GM12801 (cell line): ENCODE results near the gene CD72.

Experiments
- TF ChIP-seq, protein P1 (sequence below): IDR thresholded peaks from one replicate; pipeline ENCODE4 v1.5.1; 2011; ENCODE audit warnings: control low read depth; ENCODE audit not compliant: insufficient read length; ENCODE audit errors: extremely low read depth

Gene CD72

DNA sequence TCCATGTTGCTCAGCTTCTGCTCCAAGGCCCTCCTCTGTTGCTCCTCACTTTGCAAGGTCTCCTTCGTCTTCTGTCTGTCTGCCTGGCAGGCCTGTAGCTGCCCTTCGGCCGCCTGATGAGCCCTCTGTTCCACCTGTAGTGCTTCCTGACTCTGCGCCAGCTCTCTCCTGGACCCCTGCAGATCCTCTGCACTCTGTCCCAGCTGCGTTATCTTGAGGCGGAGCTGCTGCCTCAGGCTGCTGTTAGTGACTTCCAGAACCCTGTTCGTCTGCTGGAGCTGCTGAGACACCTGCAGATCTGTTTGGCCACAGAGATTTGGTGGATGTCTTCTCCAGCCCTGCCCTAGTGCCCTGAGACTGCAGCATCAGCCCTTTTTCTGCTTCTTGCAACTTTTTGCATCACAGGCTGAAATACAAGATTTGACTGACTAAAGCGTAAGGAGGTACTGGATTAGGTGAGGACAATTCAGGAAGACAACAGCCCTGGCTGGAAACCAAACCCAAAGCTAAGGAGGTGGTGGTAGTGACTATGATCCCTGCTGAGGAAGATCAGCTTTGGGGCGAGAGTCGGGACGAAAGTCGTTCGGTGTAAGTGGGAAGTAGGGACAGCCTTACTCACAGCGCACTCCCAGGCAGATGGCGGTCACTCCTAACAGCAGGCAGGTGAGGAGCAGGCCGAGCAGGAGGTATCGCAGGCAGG, 2.1 kb downstream of the CD72 start:
- TF ChIP-seq, protein P1, sequence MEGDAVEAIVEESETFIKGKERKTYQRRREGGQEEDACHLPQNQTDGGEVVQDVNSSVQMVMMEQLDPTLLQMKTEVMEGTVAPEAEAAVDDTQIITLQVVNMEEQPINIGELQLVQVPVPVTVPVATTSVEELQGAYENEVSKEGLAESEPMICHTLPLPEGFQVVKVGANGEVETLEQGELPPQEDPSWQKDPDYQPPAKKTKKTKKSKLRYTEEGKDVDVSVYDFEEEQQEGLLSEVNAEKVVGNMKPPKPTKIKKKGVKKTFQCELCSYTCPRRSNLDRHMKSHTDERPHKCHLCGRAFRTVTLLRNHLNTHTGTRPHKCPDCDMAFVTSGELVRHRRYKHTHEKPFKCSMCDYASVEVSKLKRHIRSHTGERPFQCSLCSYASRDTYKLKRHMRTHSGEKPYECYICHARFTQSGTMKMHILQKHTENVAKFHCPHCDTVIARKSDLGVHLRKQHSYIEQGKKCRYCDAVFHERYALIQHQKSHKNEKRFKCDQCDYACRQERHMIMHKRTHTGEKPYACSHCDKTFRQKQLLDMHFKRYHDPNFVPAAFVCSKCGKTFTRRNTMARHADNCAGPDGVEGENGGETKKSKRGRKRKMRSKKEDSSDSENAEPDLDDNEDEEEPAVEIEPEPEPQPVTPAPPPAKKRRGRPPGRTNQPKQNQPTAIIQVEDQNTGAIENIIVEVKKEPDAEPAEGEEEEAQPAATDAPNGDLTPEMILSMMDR = no peak

DNA sequence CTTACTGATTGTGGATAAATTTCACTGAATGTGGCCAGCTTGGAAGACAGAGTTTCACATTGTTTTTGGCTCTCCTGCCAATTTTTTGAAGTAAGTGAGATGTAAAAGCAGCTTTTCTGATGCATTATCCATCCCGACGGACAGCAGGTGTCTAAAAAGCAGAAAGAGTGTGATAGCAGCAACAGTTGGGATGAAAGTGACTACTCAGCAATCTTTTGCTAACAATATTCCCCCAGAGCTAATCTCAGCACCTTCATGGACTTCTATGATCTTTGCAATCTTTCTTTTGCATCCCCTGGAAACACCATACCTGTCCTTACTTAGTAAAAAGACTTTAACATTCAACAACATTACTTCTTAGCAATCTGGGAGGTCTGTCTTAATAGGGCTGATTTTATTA, 5.4 kb downstream of the CD72 start:
- TF ChIP-seq, protein P1 = no peak

DNA sequence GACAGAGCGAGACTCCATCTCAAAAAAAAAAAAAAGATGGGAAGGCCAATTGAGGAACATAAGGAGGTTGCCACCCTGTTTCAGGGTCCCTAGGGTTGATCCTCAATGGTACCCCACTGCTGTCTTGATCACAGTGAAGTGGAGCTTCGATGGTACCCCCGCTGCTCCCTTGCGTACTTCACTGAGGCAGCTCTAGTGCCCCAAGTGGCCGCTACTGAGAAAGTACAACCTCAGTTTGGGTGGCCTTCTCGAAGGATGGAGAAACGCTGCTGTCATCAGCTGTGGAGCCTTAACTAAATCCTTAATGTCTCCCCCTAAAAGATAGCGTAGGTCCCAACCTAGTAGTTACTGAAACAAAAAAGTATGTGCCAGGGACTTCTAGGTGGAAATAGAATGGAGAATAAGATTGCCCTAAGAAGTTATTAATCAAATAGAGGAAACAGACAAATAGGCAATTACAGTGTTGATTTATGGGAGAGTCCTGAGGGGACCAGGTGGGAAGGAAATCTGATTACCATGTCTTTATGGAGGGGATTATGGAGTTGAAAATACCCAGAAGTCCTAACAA, 6.9 kb downstream of the CD72 start:
- TF ChIP-seq, protein P1 = no peak

DNA sequence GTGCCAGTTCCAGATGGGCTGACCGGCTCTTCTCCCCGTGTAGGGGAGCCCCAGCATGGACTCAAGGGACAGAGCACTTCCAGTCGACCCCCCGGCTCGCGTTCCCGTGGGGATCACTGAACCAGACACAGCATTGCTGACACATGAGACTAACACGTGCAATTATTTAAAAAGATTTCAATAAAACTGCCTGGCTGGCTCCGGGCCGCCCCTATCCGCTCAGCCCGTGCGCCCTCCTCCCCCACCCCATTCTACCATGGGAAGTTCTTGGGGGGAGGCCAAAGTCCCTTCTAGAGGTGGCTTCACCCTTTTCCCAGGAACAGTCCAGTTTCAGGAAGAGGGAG, 8.4 kb downstream of the CD72 start:
- TF ChIP-seq, protein P1 = no peak

DNA sequence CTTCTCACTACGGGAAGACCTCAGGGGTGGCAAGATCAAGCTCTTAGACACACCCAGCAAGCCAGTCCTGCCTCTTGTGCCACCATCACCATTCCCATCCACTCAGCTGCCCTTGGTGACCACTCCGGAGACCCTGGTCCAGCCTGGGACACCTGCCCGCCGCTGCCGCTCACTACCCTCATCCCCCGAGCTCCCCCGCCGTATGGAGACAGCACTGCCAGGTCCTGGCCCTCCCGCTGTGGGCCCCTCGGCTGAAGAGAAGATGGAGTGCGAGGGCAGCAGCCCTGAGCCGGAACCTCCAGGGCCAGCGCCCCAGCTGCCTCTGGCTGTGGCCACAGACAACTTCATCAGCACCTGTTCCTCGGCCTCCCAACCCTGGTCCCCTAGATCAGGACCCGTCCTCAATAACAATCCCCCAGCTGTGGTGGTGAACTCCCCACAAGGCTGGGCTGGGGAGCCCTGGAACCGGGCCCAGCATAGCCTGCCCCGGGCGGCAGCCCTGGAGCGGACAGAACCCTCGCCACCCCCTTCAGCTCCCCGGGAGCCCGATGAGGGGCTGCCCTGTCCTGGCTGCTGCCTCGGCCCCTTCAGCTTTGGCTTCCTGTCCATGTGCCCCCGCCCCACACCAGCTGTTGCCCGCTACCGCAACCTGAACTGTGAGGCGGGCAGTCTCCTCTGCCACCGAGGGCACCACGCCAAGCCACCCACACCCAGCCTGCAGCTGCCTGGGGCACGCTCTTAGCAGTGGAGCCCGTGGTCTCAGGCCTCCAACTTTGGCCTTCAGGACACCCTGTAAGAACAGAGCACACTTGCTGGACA, 9.0 kb downstream of the CD72 start:
- TF ChIP-seq, protein P1 = no peak

DNA sequence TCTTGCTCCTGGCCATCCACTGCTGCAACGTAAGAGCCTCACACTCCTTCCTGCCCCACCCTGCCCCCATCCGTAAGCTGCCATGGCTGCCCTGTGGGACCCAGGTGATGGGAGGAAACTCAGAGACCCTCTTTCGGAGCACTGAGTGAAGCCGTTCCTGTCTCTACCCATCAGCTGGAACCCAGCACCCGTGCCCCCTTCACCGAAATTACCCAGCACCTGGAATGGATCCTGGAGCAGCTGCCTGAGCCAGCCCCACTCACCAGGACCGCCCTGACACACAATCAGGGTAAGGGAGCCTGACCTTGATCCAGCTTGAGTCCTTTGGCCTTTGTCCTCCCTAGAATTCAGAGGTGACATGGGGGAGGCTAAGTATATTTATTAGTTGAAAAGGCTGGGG, 10.0 kb downstream of the CD72 start:
- TF ChIP-seq, protein P1 = no peak

DNA sequence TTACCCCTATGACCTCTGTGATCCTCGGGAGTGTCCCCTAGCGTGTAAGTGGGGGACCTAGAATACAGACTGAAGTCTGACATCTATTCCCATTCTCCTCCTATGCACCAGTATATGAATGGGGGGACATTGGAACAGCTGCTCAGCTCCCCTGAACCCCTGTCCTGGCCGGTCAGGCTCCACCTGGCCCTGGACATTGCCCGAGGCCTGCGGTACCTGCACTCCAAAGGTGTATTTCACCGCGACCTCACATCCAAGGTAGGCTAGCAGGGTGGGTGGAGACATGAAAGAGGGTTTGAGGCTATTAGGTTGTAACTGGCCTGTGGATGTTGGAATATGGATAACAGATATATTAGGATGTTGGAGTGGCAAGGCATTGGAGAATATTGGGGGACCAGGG, 11.5 kb downstream of the CD72 start:
- TF ChIP-seq, protein P1 = no peak
